HG03196 (cell line): ENCODE results near the gene RAB11FIP4.
A peak's percentile ranks its signal among the peaks of the same experiment; 100 is the strongest.

ENCODE experiments used
- ATAC-seq: cut with Tn5 transposase; IDR thresholded peaks from one replicate; pipeline ENCODE4 v1.9.1; 2021; ENCODE audit not compliant: unreplicated experiment

Gene RAB11FIP4

GRCh38 chr17:31480904-31481782 is 89.7 kb downstream of the RAB11FIP4 start:
- ATAC-seq = no peak

- no peak for ATAC-seq
These were observed 90.3 kb downstream of the RAB11FIP4 start for GRCh38 chr17:31481783-31482081.

- no peak for ATAC-seq
These were observed 93.3 kb downstream of the RAB11FIP4 start for GRCh38 chr17:31484821-31485220.

- no peak for ATAC-seq
These were observed 95.0 kb downstream of the RAB11FIP4 start for GRCh38 chr17:31486351-31487062.

- no peak for ATAC-seq
These were observed 95.7 kb downstream of the RAB11FIP4 start for GRCh38 chr17:31487063-31487647.

GRCh38 chr17:31487648-31488263 is 96.3 kb downstream of the RAB11FIP4 start:
- ATAC-seq = peak; percentile 53

- ATAC-seq = peak; percentile 13
These were observed 96.9 kb downstream of the RAB11FIP4 start for GRCh38 chr17:31488264-31488981.

GRCh38 chr17:31488982-31489294 is 97.5 kb downstream of the RAB11FIP4 start:
- no peak for ATAC-seq

GRCh38 chr17:31489295-31490018 is 98.0 kb downstream of the RAB11FIP4 start:
- ATAC-seq = no peak

- no peak for ATAC-seq
These were observed 98.7 kb downstream of the RAB11FIP4 start for GRCh38 chr17:31490019-31490650.

GRCh38 chr17:31490671-31491375 is 99.3 kb downstream of the RAB11FIP4 start:
- no peak for ATAC-seq

- ATAC-seq = peak; percentile 22
These were observed 100.1 kb downstream of the RAB11FIP4 start for GRCh38 chr17:31491376-31492131.

- no peak for ATAC-seq
These were observed 100.7 kb downstream of the RAB11FIP4 start for GRCh38 chr17:31492206-31492605.

GRCh38 chr17:31492880-31493655 is 101.6 kb downstream of the RAB11FIP4 start:
- ATAC-seq = no peak

- peak; percentile 5 for ATAC-seq
These were observed 102.2 kb downstream of the RAB11FIP4 start for GRCh38 chr17:31493656-31494155.

- ATAC-seq = peak; percentile 39
These were observed 103.0 kb downstream of the RAB11FIP4 start for GRCh38 chr17:31494259-31495021.
